Measurements from ENCODE around the gene MAGOH. TPM values are rescaled to one million over a fixed set of nuclear protein-coding genes. Genes with fewer than 3 reads are reported as not detected.

Gene MAGOH
- total and polyA plus RNA-seq, 2 of the 13 experiments (the other 11 are each of a cell fraction or from before 2014, with no cell fraction given), result 24.1 to 87.0 TPM

GRCh38 chr1:53265581-53265980, 27.3 kb upstream of the MAGOH start:
- H3K79me2 ChIP-seq (ENCODE audit: insufficient read depth, low read length), result no peaks in the 10 kb centered on the region
- H3K36me3 ChIP-seq (replicated peaks in 1 of 2; ENCODE audit: control insufficient read depth in 1 of 2, insufficient read depth in 2 of 2, low read length in 2 of 2), result peaks cover 23 to 54% of the 10 kb centered on the region in 2 experiments
- 94% methylated on average over 4 of the region's 4 CpGs for WGBS (ENCODE audit: low lambda C conversion rate)
- BruUV-seq (replicated peaks), result no TSS peak
- no peak overlapping the region for H2AFZ ChIP-seq (ENCODE audit: low read length)
- ChIA-PET CTCF (ENCODE audit: low intra/inter-chr PET ratio, low total read pairs) (interaction anchor here (1.5 kb wide), 1 partner anchor 128 kb away, joined by 4 read pairs; no protein-coding TSS in a partner anchor), POLR2A (no interaction called here)
- FAIRE-seq, result no peak
- no peaks in the 10 kb centered on the region for H3K4me1 ChIP-seq (ENCODE audit: insufficient read depth, low read length)
- no peak overlapping the region for H3K4me3 ChIP-seq (replicated peaks in 1 of 3; ENCODE audit: insufficient read depth in 1 of 3, low read depth in 2 of 3, low read length in 3 of 3)
- H3K27ac ChIP-seq (ENCODE audit: extremely low read length, insufficient read depth, low read length), result no peak overlapping the region
- no peak overlapping the region for H3K9ac ChIP-seq (ENCODE audit: insufficient read depth, low read depth, low read length)
- intact Hi-C loops (cut with micrococcal nuclease; ENCODE audit: unreplicated experiment) (no loop called here), in situ Hi-C loops (cut with HindIII; ENCODE audit: extremely low pct_ligation_motif_present, low pct_unique_long_range_greater_than_20kb) (no loop called here)
- no peak overlapping the region for H3K4me2 ChIP-seq (ENCODE audit: low read depth, low read length)
- ATAC-seq, result no peak
- H4K20me1 ChIP-seq (ENCODE audit: insufficient read depth, low read length), result no peaks in the 10 kb centered on the region
- H3K9me3 ChIP-seq (ENCODE audit: low read length), result no peaks in the 10 kb centered on the region
- TF ChIP-seq ZNF367 (CRISPR knock-in tag; IDR thresholded peaks at IDR 0.05; ENCODE audit: borderline replicate concordance) (no peak), SSRP1 (CRISPR knock-in tag; IDR thresholded peaks at IDR 0.05) (no peak), JUN (CRISPR knock-in tag; IDR thresholded peaks at IDR 0.05) (no peak), ZNF101 (CRISPR knock-in tag; IDR thresholded peaks at IDR 0.05; ENCODE audit: borderline replicate concordance, low read depth) (no peak), HOXA9 (CRISPR knock-in tag; IDR thresholded peaks at IDR 0.05; ENCODE audit: borderline replicate concordance) (no peak), SRF (IDR thresholded peaks at IDR 0.05; ENCODE audit: low read depth, low read length) (no peak)
- DNase-seq (ENCODE audit: low spot score), result no peak
- no peaks in the 10 kb centered on the region for H3K27me3 ChIP-seq (ENCODE audit: control insufficient read depth in 1 of 2, insufficient read depth in 2 of 2, low read length in 2 of 2)

- CTCF ChIA-PET (ENCODE audit: low intra/inter-chr PET ratio, low total read pairs), result no interaction called here
- 94% methylated on average over 11 of the region's 11 CpGs for WGBS (ENCODE audit: low lambda C conversion rate)
- Histone ChIP-seq H2AFZ (ENCODE audit: low read length) (no peak overlapping the region), H3K9me3 (ENCODE audit: low read length) (no peaks in the 10 kb centered on the region), H3K27me3 (ENCODE audit: control insufficient read depth in 1 of 2, insufficient read depth in 2 of 2, low read length in 2 of 2) (no peaks in the 10 kb centered on the region), H3K4me3 (replicated peaks in 1 of 3; ENCODE audit: insufficient read depth in 1 of 3, low read depth in 2 of 3, low read length in 3 of 3) (no peak overlapping the region), H3K36me3 (replicated peaks in 1 of 2; ENCODE audit: control insufficient read depth in 1 of 2, insufficient read depth in 2 of 2, low read length in 2 of 2) (peaks cover 25 to 62% of the 10 kb centered on the region in 2 experiments), H3K4me2 (ENCODE audit: low read depth, low read length) (no peak overlapping the region), H3K79me2 (ENCODE audit: insufficient read depth, low read length) (no peaks in the 10 kb centered on the region), H4K20me1 (ENCODE audit: insufficient read depth, low read length) (no peaks in the 10 kb centered on the region), H3K27ac (ENCODE audit: extremely low read length, insufficient read depth, low read length) (no peak overlapping the region), H3K9ac (ENCODE audit: insufficient read depth, low read depth, low read length) (no peak overlapping the region), H3K4me1 (ENCODE audit: insufficient read depth, low read length) (no peaks in the 10 kb centered on the region)
- DNase-seq (ENCODE audit: low spot score) (no peak), FAIRE-seq (no peak), ATAC-seq (no peak)
- POLR2A ChIA-PET, result no interaction called here
- in situ Hi-C loops (cut with HindIII; ENCODE audit: extremely low pct_ligation_motif_present, low pct_unique_long_range_greater_than_20kb), result no loop called here
- intact Hi-C loops (cut with micrococcal nuclease; ENCODE audit: unreplicated experiment), result no loop called here
- BruUV-seq (replicated peaks), result no TSS peak
- TF ChIP-seq ZNF792 (CRISPR knock-in tag; IDR thresholded peaks at IDR 0.05), result no peak
- no peak for TF ChIP-seq ARHGAP35 (CRISPR knock-in tag; IDR thresholded peaks at IDR 0.05; ENCODE audit: borderline replicate concordance)
- TF ChIP-seq ZNF30 (CRISPR knock-in tag; IDR thresholded peaks at IDR 0.05), result no peak
- TF ChIP-seq FOSL2 (CRISPR knock-in tag; IDR thresholded peaks at IDR 0.05), result no peak
- TF ChIP-seq ZNF383 (CRISPR knock-in tag; IDR thresholded peaks at IDR 0.05; ENCODE audit: borderline replicate concordance), result no peak
- TF ChIP-seq SP4 (CRISPR knock-in tag; IDR thresholded peaks at IDR 0.05), result no peak
- no peak for TF ChIP-seq NR2F1 (CRISPR knock-in tag; IDR thresholded peaks at IDR 0.05)
- no peak for TF ChIP-seq PTBP1 (IDR thresholded peaks at IDR 0.05; ENCODE audit: low read depth, low read length, poor library complexity, severe bottlenecking)
- TF ChIP-seq NCOR1 (IDR thresholded peaks at IDR 0.05; ENCODE audit: borderline replicate concordance, low read length), result no peak
Measured at GRCh38 chr1:53264048-53264447, 25.7 kb upstream of the MAGOH start.

Data from HepG2 (cell line).